OCI-LY3 (cell line): ENCODE measurements around the gene UBAP2L.

Experiments used
- H2AFZ ChIP-seq: fragments of 200-600, 300-600 bp; shearing (Covaris generic); 2 replicates; pipeline ENCODE4 v1.6.0; 2014; ENCODE audit warnings: antibody characterized with exemption, low read depth, low read length
- H3K27ac ChIP-seq: fragments of 200-600, 300-600 bp; sonication (generic); 2 replicates; pipeline ENCODE4 v1.5.1; 2014; ENCODE audit warnings: mild to moderate bottlenecking, low read length, moderate library complexity, mixed read lengths
- H3K27me3 ChIP-seq: fragments of 200-600, 300-600 bp; sonication (generic); 2 replicates; pipeline ENCODE4 v1.6.1; 2014; ENCODE audit warnings: low read depth, low read length, mixed read lengths
- H3K36me3 ChIP-seq: fragments of 200-600, 300-600 bp; sonication (generic); replicated peaks from 2 replicates; pipeline ENCODE3; 2014; ENCODE audit warnings: low read depth, low read length, mixed read lengths
- H3K4me1 ChIP-seq: fragments of 300-600, 200-600 bp; sonication (generic); 2 replicates; pipeline ENCODE4 v1.6.1; 2014; ENCODE audit warnings: low read length, mixed read lengths
- H3K4me2 ChIP-seq: fragments of 200-600, 300-600 bp; sonication (generic); 2 replicates; pipeline ENCODE4 v1.6.1; 2014; ENCODE audit warnings: low read length, mixed read lengths
- H3K4me3 ChIP-seq: fragments of 300-600, 200-600 bp; sonication (generic); 2 replicates; pipeline ENCODE4 v1.5.1; 2014; ENCODE audit warnings: antibody characterized with exemption, mild to moderate bottlenecking, low read length, moderate library complexity
- H3K79me2 ChIP-seq: fragments of 300-600, 200-600 bp; shearing (Covaris generic); 2 replicates; pipeline ENCODE4 v1.6.1; 2014; ENCODE audit warnings: mild to moderate bottlenecking, low read length, mixed read lengths
- H3K9ac ChIP-seq: fragments of 300-600, 200-600 bp; shearing (Covaris generic); 2 replicates; pipeline ENCODE4 v1.6.0; 2014; ENCODE audit warnings: mild to moderate bottlenecking, low read length, moderate library complexity
- H3K9me3 ChIP-seq: fragments of 200-600, 300-600 bp; shearing (Covaris generic); 2 replicates; pipeline ENCODE4 v1.6.1; 2014; ENCODE audit warnings: low read length, mixed read lengths; ENCODE audit not compliant: insufficient read depth
- H4K20me1 ChIP-seq: fragments of 200-600, 300-600 bp; sonication (generic); 2 replicates; pipeline ENCODE4 v1.6.1; 2016; ENCODE audit warnings: low read length, mixed read lengths; ENCODE audit not compliant: insufficient read depth
- CTCF ChIP-seq: fragments of 200-600, 300-600 bp; sonication (generic); IDR thresholded peaks from 2 replicates; pipeline ENCODE4 v1.5.1; 2014; ENCODE audit warnings: antibody characterized with exemption, low read length, low read depth
- EZH2phosphoT487 ChIP-seq: fragments of 200-600 bp; shearing (Covaris generic); IDR thresholded peaks from 2 replicates; pipeline ENCODE4 v1.6.1; 2018; ENCODE audit warnings: antibody characterized with exemption, mixed run types, low read depth

UBAP2L gene

GRCh38 chr1:154191990-154192461 is 28.7 kb upstream of the UBAP2L start, which contains the start of gene TPM3:
Gene TPM3 (minus strand): TSS chr1:154192100. CDS start chr1:154192018, 82 bp downstream.
- Histone ChIP-seq H3K4me1 (peaks cover 10% of the 10 kb centered on the region; the same call in 1 of the 2 replicates), H3K27ac (no peak within 1 kb of the TSS), H3K79me2 (no peaks in the 10 kb centered on the region), H3K9me3 (no peaks in the 10 kb centered on the region), H2AFZ (0 out of 2 replicates have a peak within 1 kb of the TSS, but pooled peaks have one; percentile 22), H3K27me3 (peaks cover 57% of the 10 kb centered on the region), H3K9ac (no peak within 1 kb of the TSS), H3K36me3 (no peaks in the 10 kb centered on the region), H3K4me3 (no peak within 1 kb of the TSS), H4K20me1 (no peaks in the 10 kb centered on the region), H3K4me2 (no peak within 1 kb of the TSS)
- TF ChIP-seq CTCF: no peak
- no peak for TF ChIP-seq EZH2phosphoT487

GRCh38 chr1:154192476-154192875 is 28.3 kb upstream of the UBAP2L start:
- H3K9ac ChIP-seq: no peak overlapping the region
- no peak overlapping the region for H3K4me2 ChIP-seq
- no peaks in the 10 kb centered on the region for H3K79me2 ChIP-seq
- no peak overlapping the region for H3K4me3 ChIP-seq
- peaks cover 52% of the 10 kb centered on the region for H3K27me3 ChIP-seq
- H4K20me1 ChIP-seq: no peaks in the 10 kb centered on the region
- H3K27ac ChIP-seq: no peak overlapping the region
- H2AFZ ChIP-seq: no peak overlapping the region
- peaks cover 10% of the 10 kb centered on the region; the same call in 1 of the 2 replicates for H3K4me1 ChIP-seq
- no peaks in the 10 kb centered on the region for H3K9me3 ChIP-seq
- no peaks in the 10 kb centered on the region for H3K36me3 ChIP-seq
- TF ChIP-seq EZH2phosphoT487: no peak
- TF ChIP-seq CTCF: no peak

- Histone ChIP-seq H3K27me3 (peaks cover 51% of the 10 kb centered on the region), H3K9ac (no peak overlapping the region), H3K79me2 (no peaks in the 10 kb centered on the region), H3K27ac (no peak overlapping the region), H2AFZ (peak overlapping the region; percentile 44; the same call in 1 of the 2 replicates), H3K9me3 (no peaks in the 10 kb centered on the region), H3K4me3 (peak overlapping the region; percentile 35; the same call in 1 of the 2 replicates), H3K4me2 (peak overlapping the region; percentile 48), H3K4me1 (peaks cover 10% of the 10 kb centered on the region; the same call in 1 of the 2 replicates), H3K36me3 (no peaks in the 10 kb centered on the region), H4K20me1 (no peaks in the 10 kb centered on the region)
- no peak for TF ChIP-seq CTCF
- TF ChIP-seq EZH2phosphoT487: no peak
Measured at GRCh38 chr1:154193821-154194220, 26.9 kb upstream of the UBAP2L start.

GRCh38 chr1:154198756-154199562 is 21.8 kb upstream of the UBAP2L start:
- H3K4me1 ChIP-seq: peaks cover 10% of the 10 kb centered on the region; the same call in 1 of the 2 replicates
- no peak overlapping the region for H3K9ac ChIP-seq
- peaks cover 13% of the 10 kb centered on the region for H3K27me3 ChIP-seq
- no peaks in the 10 kb centered on the region for H3K79me2 ChIP-seq
- H3K9me3 ChIP-seq: no peaks in the 10 kb centered on the region
- no peak overlapping the region for H2AFZ ChIP-seq
- peak overlapping the region; percentile 9; the same call in 1 of the 2 replicates for H3K4me3 ChIP-seq
- H3K36me3 ChIP-seq: no peaks in the 10 kb centered on the region
- no peak overlapping the region for H3K27ac ChIP-seq
- no peaks in the 10 kb centered on the region for H4K20me1 ChIP-seq
- peak overlapping the region; percentile 45 for H3K4me2 ChIP-seq
- TF ChIP-seq CTCF: peak; percentile 81
- TF ChIP-seq EZH2phosphoT487: no peak
